ACHN (cell line): ENCODE data around the gene FUT7.
"Not testable (repeated sequence)": the region's sequence is repeated elsewhere in the genome, so short reads cannot be mapped to it uniquely, and the experiment has no call there.

Source experiments
- DNase-seq: peaks from one replicate; pipeline ENCODE4 v3.0.0-alpha.2; 2015
- in situ Hi-C: cut with HindIII; loops from 2 replicates; pipeline ENCODE4 v1.10.0; 2017; ENCODE audit warnings: low sequenced_read_pairs, low pct_ligation_motif_present, low pct_unique_long_range_greater_than_20kb

The FUT7 gene

DNA sequence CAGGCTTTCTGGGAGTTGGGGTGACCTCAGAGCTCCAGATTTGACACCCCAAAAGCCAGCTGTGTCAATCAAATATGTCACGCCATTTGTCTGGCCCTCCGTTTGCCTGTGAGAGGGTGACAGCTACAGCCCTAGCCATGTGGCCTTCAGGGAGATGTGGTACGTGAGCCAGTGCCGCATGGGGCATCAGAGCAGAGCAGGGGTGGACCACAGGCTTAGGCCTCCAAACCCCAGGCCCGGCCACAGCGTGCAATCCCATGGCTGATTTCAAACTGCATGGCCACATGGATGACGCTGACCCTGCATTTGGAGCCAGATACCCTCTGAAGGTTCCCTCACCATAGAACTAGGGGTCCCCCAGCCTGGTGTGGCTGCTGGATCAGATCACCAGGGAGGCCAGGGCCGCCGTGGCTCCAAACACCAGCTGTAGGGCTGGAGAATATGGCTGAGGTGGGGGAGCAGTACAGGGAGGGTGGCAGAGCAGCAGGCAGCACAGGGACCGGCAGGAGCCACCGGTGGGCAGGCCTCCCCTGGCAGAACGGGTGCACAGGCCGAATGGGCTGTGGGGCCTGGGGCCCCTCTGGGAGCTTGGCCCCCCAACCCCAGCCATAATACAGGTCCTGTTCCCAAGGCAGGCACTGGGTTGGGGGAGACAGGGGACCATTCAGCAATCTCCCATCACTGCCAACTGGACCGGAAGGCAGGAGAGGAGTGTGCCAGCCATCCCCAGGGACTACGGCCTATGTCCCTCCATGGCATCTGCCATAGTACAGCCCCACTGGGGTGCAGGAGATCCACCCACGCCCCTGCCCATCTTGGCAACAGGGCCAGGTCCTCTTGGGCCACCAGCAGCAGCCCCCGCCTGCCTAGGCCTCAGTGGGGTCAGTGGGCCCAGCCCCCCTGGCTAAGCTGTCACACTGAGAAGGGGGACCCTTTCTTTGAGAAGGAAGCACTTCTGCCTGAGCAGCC is 36.9 kb upstream of the FUT7 start:
- DNase-seq, result no peak
- in situ Hi-C loops, result no loop called here

DNA sequence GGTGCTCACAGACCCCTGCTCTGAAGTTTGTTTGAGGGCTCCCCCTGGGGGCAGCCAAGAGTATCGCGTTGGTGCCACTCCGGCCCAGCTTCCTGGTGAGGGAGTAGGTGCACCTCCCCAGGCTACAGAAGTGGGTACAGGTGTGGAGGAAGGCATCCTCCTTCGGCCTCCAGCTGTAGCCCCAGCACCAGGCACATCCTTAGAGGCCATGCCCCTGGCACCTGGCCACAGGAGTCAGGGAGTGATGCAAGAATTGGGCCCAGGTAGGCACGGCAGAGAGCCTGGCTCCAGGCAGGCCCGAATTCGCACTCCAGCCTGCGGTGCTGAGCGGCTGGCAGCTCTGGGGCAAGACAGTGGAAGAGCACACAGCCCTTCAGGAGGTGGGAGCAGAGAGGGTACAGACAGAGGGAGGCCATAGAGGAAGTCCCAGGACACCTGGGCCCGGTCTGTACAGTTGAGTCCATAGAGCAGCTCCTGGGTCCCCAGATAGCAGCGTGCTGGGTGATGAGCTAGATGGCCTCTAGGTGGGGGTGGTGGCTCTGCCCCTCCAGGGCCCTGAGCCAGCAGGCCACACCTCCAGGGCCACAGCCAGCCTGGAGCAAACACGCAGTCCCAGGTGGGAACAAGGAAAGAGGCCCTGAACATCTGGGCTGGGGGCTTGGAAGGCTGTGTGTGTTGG is 36.1 kb upstream of the FUT7 start:
- peak; percentile 78 for DNase-seq
- in situ Hi-C loops, result no loop called here

DNA sequence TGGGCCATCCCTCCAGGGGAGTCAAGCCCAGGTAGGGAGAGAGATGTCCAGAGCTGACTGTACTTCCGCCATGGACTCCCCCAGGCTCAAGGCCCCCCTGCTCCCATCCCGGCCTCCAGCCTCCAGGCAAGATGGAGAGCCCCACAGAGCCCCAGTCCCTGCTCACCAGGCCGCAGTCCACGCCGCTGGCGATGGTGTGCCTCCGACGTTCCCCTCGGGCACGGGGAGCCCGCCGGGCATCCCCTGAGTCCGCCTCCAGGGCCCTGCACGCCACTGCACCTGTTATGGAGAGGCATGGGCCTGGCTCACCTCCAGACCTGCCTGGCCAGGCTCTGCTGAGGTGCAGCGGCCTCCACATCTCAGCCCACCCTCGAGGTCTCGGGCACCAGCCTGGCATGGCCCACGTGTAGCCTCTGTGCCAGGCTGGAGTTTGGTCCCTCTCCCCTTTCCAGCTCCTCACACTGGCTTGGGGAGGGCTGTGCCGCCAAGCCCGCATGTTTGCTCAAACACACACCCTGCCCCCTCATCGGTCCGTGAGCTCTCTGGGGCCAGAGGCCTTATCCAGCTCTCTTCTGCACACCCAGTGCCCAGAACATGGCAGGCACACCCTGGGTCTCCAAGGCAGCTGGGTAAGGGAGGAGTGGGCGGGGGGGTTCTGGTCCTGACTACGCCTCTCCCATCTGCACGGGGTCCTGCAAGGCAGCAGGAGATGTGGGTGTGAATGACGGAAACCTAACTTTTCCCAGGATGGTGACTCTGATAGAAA is 34.4 kb upstream of the FUT7 start:
- in situ Hi-C loops, result no loop called here
- no peak for DNase-seq

- in situ Hi-C loops, result no loop called here
- no peak for DNase-seq
Measured at GRCh38 chr9:137065336-137065967, 33.6 kb upstream of the FUT7 start.

DNA sequence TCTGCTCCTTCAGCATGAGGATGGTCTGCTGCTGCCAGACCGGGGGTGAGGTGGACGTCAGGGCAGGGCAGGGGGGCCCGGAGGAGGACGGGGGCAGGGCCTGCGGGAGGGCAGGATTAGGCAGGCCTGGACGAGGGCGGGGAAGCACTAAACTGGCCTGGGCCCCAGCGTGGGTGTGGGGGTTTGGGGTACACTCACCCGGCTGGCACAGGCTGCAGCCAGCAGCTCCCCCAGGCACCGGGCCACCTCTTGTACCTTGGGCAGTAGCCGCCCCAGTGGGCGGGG is 32.9 kb upstream of the FUT7 start:
- DNase-seq, result no peak
- in situ Hi-C loops, result no loop called here

DNA sequence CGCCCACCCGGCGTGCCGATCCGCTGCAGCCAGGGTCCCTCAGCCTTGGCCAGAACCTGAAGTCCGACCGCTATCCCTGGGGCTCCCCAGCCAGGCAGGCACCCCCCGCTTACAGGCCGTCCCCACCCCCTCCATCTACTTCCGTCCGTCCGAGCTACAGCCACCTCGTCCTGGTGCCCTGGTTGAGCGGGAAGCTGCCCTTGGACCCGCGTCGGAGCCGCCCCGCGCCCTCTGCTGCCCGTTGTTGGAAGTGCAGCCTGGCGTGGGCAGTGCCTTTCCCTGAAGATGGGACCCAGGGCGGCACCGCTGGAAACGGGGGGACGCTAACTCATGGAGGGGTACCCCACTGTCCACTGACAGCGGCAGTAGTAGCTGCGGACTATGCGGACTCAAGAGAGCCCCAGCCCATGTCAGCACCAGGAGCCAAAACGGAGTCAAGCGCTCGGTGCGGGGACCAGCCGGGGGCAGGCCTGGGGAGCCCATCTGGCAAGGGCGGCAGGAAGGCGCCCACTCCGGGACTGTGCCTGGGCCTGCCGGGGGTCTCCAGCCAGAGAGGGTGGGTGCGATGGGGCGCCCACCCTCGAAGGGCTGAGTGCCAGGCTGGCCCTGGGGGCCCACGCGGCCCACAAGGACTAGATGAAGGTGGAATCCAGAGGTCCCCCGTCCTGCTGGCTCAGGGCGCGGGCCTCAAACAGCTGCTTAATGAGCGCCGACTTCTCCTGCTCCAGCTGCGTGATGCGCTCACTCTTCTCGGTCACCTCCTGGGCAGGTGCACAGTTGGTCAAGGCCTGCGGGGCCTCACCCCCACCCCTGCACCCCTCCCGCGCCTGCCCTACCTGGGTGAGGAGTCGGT is 32.4 kb upstream of the FUT7 start:
- DNase-seq, result peak; percentile 48
- in situ Hi-C loops, result no loop called here

DNA sequence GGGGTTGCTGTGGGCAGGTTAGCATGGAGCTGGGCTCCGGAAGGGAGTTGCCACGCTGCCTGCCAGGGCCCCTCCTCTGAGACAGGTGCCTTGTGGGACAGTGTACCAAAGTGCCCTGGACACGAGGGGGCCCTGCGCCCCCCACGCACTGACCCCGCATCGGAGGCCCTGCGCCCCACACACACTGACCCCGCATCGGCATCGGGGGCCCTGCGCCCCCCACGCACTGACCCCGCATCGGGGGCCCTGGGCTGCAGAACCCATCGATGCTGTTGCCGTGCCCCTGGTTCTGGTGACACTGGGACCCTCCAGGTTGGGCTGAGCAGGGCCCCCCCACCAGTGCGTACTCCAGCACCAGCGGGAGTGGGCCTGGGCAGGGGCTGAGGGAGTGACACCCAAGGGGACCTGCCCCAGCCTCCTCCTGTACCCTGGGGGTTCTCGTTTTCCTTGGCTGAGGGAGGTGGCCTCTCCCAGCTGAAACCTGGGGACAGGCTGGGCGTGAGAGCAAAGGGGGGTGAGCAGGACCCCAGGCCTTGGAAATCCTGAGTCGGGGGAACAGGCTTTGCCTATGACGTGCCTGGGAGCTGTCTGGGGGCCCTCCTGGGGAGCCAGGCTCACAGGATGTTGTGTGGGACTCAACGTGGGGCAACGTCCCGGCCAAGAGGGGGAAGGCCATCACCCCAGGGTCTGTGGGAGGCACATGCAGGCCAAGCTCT is 31.6 kb upstream of the FUT7 start:
- in situ Hi-C loops, result no loop called here
- no peak for DNase-seq

- DNase-seq, in situ Hi-C loops: not testable (repeated sequence)
Measured at GRCh38 chr9:137062798-137063197, 30.9 kb upstream of the FUT7 start.

DNA sequence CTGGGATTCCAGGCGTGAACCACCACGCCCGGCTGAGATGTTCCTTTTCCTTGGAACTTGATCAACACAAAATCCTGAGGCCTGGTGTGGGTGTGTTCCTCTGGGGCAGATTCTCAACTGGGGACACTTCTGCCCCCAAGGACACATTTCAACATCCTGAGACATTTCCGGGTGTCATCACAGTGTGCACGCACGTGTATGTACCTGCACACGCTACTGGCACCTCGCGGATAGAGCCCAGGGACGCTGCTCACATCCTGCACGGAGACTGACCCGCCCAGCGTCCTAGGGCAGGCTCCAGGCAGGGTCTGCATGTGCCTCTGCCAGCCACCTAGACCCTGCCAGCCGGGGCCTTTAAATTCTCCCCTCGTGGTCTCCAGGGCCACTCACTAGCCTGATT is 30.5 kb upstream of the FUT7 start:
- in situ Hi-C loops, result no loop called here

GRCh38 chr9:137058521-137059234 is 26.8 kb upstream of the FUT7 start:
- DNase-seq, result no peak
- in situ Hi-C loops, result no loop called here

More for the DNA sequence above, 30.5 kb upstream of the FUT7 start:
- DNase-seq, result no peak

- in situ Hi-C loops, result no loop called here
- DNase-seq, result no peak
Measured at GRCh38 chr9:137057545-137057944, 25.7 kb upstream of the FUT7 start.

GRCh38 chr9:137056739-137057415 is 25.0 kb upstream of the FUT7 start:
- in situ Hi-C loops, result no loop called here
- DNase-seq, result no peak

- in situ Hi-C loops, result no loop called here
- DNase-seq, result peak; percentile 31
Measured at GRCh38 chr9:137055385-137056364, 23.8 kb upstream of the FUT7 start.

- no peak for DNase-seq
- in situ Hi-C loops, result no loop called here
Measured at GRCh38 chr9:137054932-137055384, 23.1 kb upstream of the FUT7 start.
